GM23338 (cell line): ENCODE measurements around the gene BYSL. TPM values are rescaled to one million over a fixed set of nuclear protein-coding genes. Genes with fewer than 3 reads are reported as not detected.

Source experiments
- ATAC-seq: fragments of 200-7000 bp; cut with Tn5 transposase; 3 replicates; pipeline ENCODE4 v1.9.1; 2020
- DNase-seq: peaks from one replicate; pipeline ENCODE4 v3.0.0-alpha.2; 2015; ENCODE audit warnings: low spot score
- H2AFZ ChIP-seq: fragments of 200-600 bp; sonication (generic); 2 replicates; pipeline ENCODE4 v1.8.0; 2016; ENCODE audit warnings: antibody characterized with exemption, mild to moderate bottlenecking, moderate library complexity
- H3F3A ChIP-seq: fragments of 200-600 bp; sonication (generic); replicated peaks from 2 replicates; pipeline ENCODE4 v1.8.0; 2017; ENCODE audit warnings: antibody characterized with exemption, mixed run types, low read depth
- H3K27ac ChIP-seq: fragments of 200-600 bp; sonication (generic); 2 replicates; pipeline ENCODE4 v1.6.1; 2016; ENCODE audit warnings: low read depth
- H3K27me3 ChIP-seq: fragments of 200-600 bp; sonication (generic); 2 replicates; pipeline ENCODE4 v1.8.0; 2016; ENCODE audit warnings: mild to moderate bottlenecking, mixed run types, moderate library complexity; ENCODE audit not compliant: insufficient read depth
- H3K36me3 ChIP-seq: fragments of 200-600 bp; sonication (generic); 2 replicates; pipeline ENCODE4 v1.8.0; 2016; ENCODE audit warnings: mild to moderate bottlenecking; ENCODE audit not compliant: insufficient read depth
- H3K4me1 ChIP-seq: fragments of 200-600 bp; sonication (generic); 2 replicates; pipeline ENCODE4 v1.8.0; 2016; ENCODE audit warnings: mild to moderate bottlenecking, moderate library complexity; ENCODE audit not compliant: insufficient read depth
- H3K4me2 ChIP-seq: fragments of 200-600 bp; sonication (generic); 2 replicates; pipeline ENCODE4 v1.7.1; 2017; ENCODE audit warnings: mixed run types
- H3K4me3 ChIP-seq: fragments of 200-600 bp; sonication (generic); 2 replicates; pipeline ENCODE4 v1.6.1; 2016; ENCODE audit warnings: mixed run types
- H3K79me2 ChIP-seq: fragments of 200-600 bp; sonication (generic); replicated peaks from 2 replicates; pipeline ENCODE4 v1.8.0; 2017; ENCODE audit warnings: mild to moderate bottlenecking; ENCODE audit not compliant: insufficient read depth
- H3K9me2 ChIP-seq: fragments of 200-600 bp; sonication (generic); 2 replicates; pipeline ENCODE4 v1.8.0; 2017; ENCODE audit not compliant: insufficient read depth
- H4K20me1 ChIP-seq: fragments of 200-600 bp; sonication (generic); replicated peaks from 2 replicates; pipeline ENCODE4 v1.8.0; 2017; ENCODE audit warnings: mild to moderate bottlenecking; ENCODE audit not compliant: insufficient read depth
- H3K27ac Mint-ChIP-seq: 2 replicates; pipeline ENCODE4 v1.8.0; 2020; ENCODE audit warnings: inconsistent platforms, mild to moderate bottlenecking, moderate library complexity, mixed read lengths
- H3K27me3 Mint-ChIP-seq: 3 replicates; pipeline ENCODE4 v1.8.0; 2022; ENCODE audit warnings: low read depth, mild to moderate bottlenecking, moderate library complexity, mixed read lengths, inconsistent platforms; ENCODE audit not compliant: insufficient read depth, poor library complexity
- H3K36me3 Mint-ChIP-seq: 3 replicates; pipeline ENCODE4 v1.8.0; 2021; ENCODE audit warnings: low read depth, mild to moderate bottlenecking, inconsistent platforms, moderate library complexity, mixed read lengths
- H3K4me1 Mint-ChIP-seq: 3 replicates; pipeline ENCODE4 v1.8.0; 2020; ENCODE audit warnings: mild to moderate bottlenecking, inconsistent platforms, mixed read lengths
- H3K4me3 Mint-ChIP-seq: 3 replicates; pipeline ENCODE4 v1.8.0; 2021; ENCODE audit warnings: moderate library complexity, mild to moderate bottlenecking, inconsistent platforms, mixed read lengths
- H3K9me3 Mint-ChIP-seq: 3 replicates; pipeline ENCODE4 v1.8.0; 2020; ENCODE audit warnings: moderate library complexity, mild to moderate bottlenecking, inconsistent platforms, mixed read lengths
- CREB1 ChIP-seq: fragments of 250-450 bp; sonication (Bioruptor Pico); IDR thresholded peaks from 2 replicates; pipeline ENCODE4 v1.5.0; 2020; ENCODE audit warnings: low read depth, mild to moderate bottlenecking, moderate library complexity
- ETS1 ChIP-seq: IDR thresholded peaks from 2 replicates; pipeline ENCODE4 v1.6.1; 2016; ENCODE audit warnings: antibody characterized with exemption
- EZH2 ChIP-seq: fragments of 200-600 bp; sonication (generic); IDR thresholded peaks from one replicate; pipeline ENCODE4 v1.8.0; 2017; ENCODE audit warnings: antibody characterized with exemption, mild to moderate bottlenecking, low read depth; ENCODE audit not compliant: unreplicated experiment
- EZH2phosphoT487 ChIP-seq: fragments of 200-600 bp; sonication (generic); IDR thresholded peaks from one replicate; pipeline ENCODE4 v1.8.1; 2018; ENCODE audit warnings: antibody characterized with exemption; ENCODE audit not compliant: unreplicated experiment
- JUNB ChIP-seq: IDR thresholded peaks from one replicate; pipeline ENCODE4 v1.6.1; 2016; ENCODE audit warnings: antibody characterized with exemption; ENCODE audit not compliant: unreplicated experiment
- NANOG ChIP-seq: IDR thresholded peaks from 2 replicates; pipeline ENCODE4 v1.6.1; 2016; ENCODE audit warnings: antibody characterized with exemption, borderline replicate concordance
- POLR2AphosphoS5 ChIP-seq: IDR thresholded peaks from 2 replicates; pipeline ENCODE4 v1.6.1; 2016; ENCODE audit warnings: antibody characterized with exemption, low read depth
- STAT1 ChIP-seq: IDR thresholded peaks from one replicate; pipeline ENCODE4 v1.6.1; 2016; ENCODE audit warnings: antibody characterized with exemption; ENCODE audit not compliant: unreplicated experiment
- ZNF114 ChIP-seq: fragments of 250-450 bp; sonication (Bioruptor Pico); IDR thresholded peaks from 2 replicates; pipeline ENCODE4 v1.5.0; 2020; ENCODE audit warnings: mild to moderate bottlenecking, moderate library complexity
- ZNF331 ChIP-seq: fragments of 250-450 bp; sonication (Bioruptor Pico); IDR thresholded peaks from 2 replicates; pipeline ENCODE4 v1.5.0; 2020; ENCODE audit warnings: low read depth, mild to moderate bottlenecking, moderate library complexity
- polyA plus RNA-seq: library from polyadenylated mRNA; unstranded; fragments of >200 nt; fragmentation: Nextera tagmentation; extraction: Ambion mirVana; gene quantifications from 2 replicates; pipeline ENCODE4 v1.2.1, GENCODE V29; 2016
- total RNA-seq: library from RNA; depleted of rRNA; stranded (reverse); fragments of >200 nt; shearing (Covaris generic); gene quantifications from 2 replicates; pipeline ENCODE4 v1.2.3, GENCODE V29; 2014
- TF ChIP-seq, protein P1 (sequence below): IDR thresholded peaks from one replicate; pipeline ENCODE4 v1.6.1; 2018; ENCODE audit warnings: antibody characterized with exemption; ENCODE audit not compliant: unreplicated experiment
- TF ChIP-seq, protein P2 (sequence below): fragments of 250-450 bp; sonication (Bioruptor Pico); IDR thresholded peaks from 2 replicates; pipeline ENCODE4 v1.5.0; 2020; ENCODE audit warnings: mild to moderate bottlenecking, moderate library complexity
- TF ChIP-seq, protein P3 (sequence below), 2 experiments: fragments of 200-600 bp in 1 of 2; sonication (generic) in 1 of 2; conservative IDR thresholded peaks; 2 replicates each; pipeline versions ENCODE4 v1.5.1 to v1.6.1; 2016 to 2017; ENCODE audit warnings: antibody characterized with exemption in 2 of 2, low read depth in 2 of 2, mild to moderate bottlenecking in 2 of 2, moderate library complexity in 1 of 2

BYSL gene
- total and polyA plus RNA-seq, 2 experiments from 2014 or later = 33.7 to 35.3 TPM

DNA sequence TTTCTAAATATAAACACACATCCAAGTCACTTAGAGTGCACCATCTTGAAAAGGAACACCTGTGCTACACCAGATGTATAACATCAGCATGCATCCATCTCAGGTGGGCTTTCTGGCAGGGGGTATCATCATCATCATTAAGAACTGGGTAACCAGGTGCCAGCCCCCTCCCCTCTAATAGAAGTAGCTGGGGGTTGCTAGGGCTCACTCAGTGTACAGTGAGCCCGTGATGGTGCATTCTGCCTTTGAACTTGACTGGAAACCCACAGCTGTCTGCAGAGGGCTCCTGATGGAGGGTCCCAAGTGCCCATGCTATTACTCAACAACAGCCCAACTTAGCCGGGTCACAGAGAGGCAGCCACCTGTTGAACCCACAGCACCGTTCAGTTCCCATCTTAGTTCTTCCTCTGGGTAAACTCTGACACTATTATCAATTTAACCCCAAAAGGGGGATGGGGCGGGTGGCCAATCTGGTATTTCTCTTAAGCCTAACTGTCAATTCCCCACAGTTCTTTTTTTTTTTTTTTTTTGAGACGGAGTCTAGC, 53.1 kb downstream of the BYSL start:
- H3K36me3 Mint-ChIP-seq = no peaks in the 10 kb centered on the region
- H3K4me3 Mint-ChIP-seq = no peak overlapping the region
- no peak overlapping the region for H3K27ac Mint-ChIP-seq
- Histone ChIP-seq H3K27me3 (no peaks in the 10 kb centered on the region), H3F3A (no peaks in the 10 kb centered on the region), H3K79me2 (no peaks in the 10 kb centered on the region), H3K4me1 (no peaks in the 10 kb centered on the region; the same call in 1 of the 2 replicates), H3K4me3 (no peak overlapping the region), H3K9me2 (no peaks in the 10 kb centered on the region), H3K36me3 (no peaks in the 10 kb centered on the region), H2AFZ (no peak overlapping the region), H3K27ac (no peak overlapping the region), H4K20me1 (no peaks in the 10 kb centered on the region), H3K4me2 (no peak overlapping the region)
- no peak for ATAC-seq
- TF ChIP-seq STAT1 = no peak
- no peak for TF ChIP-seq JUNB
- TF ChIP-seq EZH2phosphoT487 = no peak
- TF ChIP-seq POLR2AphosphoS5 = no peak
- TF ChIP-seq, protein P1, sequence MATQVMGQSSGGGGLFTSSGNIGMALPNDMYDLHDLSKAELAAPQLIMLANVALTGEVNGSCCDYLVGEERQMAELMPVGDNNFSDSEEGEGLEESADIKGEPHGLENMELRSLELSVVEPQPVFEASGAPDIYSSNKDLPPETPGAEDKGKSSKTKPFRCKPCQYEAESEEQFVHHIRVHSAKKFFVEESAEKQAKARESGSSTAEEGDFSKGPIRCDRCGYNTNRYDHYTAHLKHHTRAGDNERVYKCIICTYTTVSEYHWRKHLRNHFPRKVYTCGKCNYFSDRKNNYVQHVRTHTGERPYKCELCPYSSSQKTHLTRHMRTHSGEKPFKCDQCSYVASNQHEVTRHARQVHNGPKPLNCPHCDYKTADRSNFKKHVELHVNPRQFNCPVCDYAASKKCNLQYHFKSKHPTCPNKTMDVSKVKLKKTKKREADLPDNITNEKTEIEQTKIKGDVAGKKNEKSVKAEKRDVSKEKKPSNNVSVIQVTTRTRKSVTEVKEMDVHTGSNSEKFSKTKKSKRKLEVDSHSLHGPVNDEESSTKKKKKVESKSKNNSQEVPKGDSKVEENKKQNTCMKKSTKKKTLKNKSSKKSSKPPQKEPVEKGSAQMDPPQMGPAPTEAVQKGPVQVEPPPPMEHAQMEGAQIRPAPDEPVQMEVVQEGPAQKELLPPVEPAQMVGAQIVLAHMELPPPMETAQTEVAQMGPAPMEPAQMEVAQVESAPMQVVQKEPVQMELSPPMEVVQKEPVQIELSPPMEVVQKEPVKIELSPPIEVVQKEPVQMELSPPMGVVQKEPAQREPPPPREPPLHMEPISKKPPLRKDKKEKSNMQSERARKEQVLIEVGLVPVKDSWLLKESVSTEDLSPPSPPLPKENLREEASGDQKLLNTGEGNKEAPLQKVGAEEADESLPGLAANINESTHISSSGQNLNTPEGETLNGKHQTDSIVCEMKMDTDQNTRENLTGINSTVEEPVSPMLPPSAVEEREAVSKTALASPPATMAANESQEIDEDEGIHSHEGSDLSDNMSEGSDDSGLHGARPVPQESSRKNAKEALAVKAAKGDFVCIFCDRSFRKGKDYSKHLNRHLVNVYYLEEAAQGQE = no peak
- no peak for TF ChIP-seq EZH2
- TF ChIP-seq, protein P2, sequence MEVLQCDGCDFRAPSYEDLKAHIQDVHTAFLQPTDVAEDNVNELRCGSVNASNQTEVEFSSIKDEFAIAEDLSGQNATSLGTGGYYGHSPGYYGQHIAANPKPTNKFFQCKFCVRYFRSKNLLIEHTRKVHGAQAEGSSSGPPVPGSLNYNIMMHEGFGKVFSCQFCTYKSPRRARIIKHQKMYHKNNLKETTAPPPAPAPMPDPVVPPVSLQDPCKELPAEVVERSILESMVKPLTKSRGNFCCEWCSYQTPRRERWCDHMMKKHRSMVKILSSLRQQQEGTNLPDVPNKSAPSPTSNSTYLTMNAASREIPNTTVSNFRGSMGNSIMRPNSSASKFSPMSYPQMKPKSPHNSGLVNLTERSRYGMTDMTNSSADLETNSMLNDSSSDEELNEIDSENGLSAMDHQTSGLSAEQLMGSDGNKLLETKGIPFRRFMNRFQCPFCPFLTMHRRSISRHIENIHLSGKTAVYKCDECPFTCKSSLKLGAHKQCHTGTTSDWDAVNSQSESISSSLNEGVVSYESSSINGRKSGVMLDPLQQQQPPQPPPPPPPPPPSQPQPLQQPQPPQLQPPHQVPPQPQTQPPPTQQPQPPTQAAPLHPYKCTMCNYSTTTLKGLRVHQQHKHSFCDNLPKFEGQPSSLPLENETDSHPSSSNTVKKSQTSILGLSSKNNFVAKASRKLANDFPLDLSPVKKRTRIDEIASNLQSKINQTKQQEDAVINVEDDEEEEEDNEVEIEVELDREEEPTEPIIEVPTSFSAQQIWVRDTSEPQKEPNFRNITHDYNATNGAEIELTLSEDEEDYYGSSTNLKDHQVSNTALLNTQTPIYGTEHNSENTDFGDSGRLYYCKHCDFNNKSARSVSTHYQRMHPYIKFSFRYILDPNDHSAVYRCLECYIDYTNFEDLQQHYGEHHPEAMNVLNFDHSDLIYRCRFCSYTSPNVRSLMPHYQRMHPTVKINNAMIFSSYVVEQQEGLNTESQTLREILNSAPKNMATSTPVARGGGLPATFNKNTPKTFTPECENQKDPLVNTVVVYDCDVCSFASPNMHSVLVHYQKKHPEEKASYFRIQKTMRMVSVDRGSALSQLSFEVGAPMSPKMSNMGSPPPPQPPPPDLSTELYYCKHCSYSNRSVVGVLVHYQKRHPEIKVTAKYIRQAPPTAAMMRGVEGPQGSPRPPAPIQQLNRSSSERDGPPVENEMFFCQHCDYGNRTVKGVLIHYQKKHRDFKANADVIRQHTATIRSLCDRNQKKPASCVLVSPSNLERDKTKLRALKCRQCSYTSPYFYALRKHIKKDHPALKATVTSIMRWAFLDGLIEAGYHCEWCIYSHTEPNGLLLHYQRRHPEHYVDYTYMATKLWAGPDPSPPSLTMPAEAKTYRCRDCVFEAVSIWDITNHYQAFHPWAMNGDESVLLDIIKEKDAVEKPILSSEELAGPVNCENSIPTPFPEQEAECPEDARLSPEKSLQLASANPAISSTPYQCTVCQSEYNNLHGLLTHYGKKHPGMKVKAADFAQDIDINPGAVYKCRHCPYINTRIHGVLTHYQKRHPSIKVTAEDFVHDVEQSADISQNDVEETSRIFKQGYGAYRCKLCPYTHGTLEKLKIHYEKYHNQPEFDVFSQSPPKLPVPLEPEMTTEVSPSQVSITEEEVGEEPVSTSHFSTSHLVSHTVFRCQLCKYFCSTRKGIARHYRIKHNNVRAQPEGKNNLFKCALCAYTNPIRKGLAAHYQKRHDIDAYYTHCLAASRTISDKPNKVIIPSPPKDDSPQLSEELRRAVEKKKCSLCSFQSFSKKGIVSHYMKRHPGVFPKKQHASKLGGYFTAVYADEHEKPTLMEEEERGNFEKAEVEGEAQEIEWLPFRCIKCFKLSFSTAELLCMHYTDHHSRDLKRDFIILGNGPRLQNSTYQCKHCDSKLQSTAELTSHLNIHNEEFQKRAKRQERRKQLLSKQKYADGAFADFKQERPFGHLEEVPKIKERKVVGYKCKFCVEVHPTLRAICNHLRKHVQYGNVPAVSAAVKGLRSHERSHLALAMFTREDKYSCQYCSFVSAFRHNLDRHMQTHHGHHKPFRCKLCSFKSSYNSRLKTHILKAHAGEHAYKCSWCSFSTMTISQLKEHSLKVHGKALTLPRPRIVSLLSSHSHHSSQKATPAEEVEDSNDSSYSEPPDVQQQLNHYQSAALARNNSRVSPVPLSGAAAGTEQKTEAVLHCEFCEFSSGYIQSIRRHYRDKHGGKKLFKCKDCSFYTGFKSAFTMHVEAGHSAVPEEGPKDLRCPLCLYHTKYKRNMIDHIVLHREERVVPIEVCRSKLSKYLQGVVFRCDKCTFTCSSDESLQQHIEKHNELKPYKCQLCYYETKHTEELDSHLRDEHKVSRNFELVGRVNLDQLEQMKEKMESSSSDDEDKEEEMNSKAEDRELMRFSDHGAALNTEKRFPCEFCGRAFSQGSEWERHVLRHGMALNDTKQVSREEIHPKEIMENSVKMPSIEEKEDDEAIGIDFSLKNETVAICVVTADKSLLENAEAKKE (CRISPR knock-in tag) = no peak
- TF ChIP-seq ZNF331 (CRISPR knock-in tag) = no peak
- TF ChIP-seq NANOG = no peak
- TF ChIP-seq ETS1 = no peak
- TF ChIP-seq ZNF114 (CRISPR knock-in tag) = no peak
- TF ChIP-seq, protein P3, sequence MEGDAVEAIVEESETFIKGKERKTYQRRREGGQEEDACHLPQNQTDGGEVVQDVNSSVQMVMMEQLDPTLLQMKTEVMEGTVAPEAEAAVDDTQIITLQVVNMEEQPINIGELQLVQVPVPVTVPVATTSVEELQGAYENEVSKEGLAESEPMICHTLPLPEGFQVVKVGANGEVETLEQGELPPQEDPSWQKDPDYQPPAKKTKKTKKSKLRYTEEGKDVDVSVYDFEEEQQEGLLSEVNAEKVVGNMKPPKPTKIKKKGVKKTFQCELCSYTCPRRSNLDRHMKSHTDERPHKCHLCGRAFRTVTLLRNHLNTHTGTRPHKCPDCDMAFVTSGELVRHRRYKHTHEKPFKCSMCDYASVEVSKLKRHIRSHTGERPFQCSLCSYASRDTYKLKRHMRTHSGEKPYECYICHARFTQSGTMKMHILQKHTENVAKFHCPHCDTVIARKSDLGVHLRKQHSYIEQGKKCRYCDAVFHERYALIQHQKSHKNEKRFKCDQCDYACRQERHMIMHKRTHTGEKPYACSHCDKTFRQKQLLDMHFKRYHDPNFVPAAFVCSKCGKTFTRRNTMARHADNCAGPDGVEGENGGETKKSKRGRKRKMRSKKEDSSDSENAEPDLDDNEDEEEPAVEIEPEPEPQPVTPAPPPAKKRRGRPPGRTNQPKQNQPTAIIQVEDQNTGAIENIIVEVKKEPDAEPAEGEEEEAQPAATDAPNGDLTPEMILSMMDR (conservative IDR thresholded peaks at IDR 0.05; ENCODE audit: low read depth in 2 of 2) = no peak
- no peak for TF ChIP-seq CREB1 (CRISPR knock-in tag)
- peaks cover 9% of the 10 kb centered on the region for H3K27me3 Mint-ChIP-seq
- no peak for DNase-seq
- 0 out of 3 replicates have a peak, but pooled peaks cover 3% of the 10 kb centered on the region for H3K4me1 Mint-ChIP-seq
- H3K9me3 Mint-ChIP-seq = no peaks in the 10 kb centered on the region
